ENCODE results near the gene TBX20.
"Not testable (repeated sequence)": the region's sequence is repeated elsewhere in the genome, so short reads cannot be mapped to it uniquely, and the experiment has no call there.

The TBX20 gene

DNA sequence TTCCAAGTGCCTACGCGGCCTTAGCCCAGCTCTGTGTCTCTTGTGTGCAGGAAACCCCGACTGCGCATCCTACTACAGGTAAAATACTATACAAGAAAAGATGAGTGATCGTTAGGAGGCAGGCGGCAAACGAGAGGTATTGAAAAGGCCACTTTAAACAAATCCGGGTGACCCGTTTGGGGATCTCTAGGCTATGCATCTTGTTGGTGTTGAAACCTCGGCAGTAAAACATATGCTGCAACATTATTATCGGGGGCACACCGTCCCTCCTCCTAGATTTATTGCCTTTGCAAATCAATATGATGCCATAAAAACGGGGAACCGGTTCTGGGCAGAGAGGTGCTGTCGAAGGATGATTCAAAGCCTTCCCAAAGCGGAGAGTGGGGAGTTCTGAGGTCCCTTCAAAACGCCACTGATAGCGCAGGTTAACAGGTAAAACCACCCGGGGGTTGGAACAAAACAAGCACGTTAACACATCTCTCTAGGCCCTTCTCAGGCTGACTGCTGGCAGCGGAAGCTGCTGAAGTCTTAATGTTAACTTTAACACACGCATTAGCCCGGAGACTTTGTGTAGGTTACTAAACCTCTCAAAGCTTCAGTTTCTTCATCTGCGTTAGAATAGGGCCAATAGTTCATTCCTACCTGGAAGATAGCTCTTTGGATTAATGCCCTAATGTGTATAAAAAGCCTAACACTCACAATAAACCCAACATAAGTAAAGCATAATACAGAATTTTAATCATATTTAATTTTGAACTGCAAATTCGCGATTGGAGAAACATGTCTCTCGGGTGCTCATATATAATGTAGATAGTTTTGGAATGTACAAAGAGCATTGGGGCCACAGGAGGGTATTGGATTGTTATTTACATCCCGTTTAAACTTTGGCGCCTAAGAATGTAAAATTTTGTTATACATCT, 2.6 kb upstream of the TBX20 start:
- DNase-seq (ENCODE audit: low spot score) = no peak

DNA sequence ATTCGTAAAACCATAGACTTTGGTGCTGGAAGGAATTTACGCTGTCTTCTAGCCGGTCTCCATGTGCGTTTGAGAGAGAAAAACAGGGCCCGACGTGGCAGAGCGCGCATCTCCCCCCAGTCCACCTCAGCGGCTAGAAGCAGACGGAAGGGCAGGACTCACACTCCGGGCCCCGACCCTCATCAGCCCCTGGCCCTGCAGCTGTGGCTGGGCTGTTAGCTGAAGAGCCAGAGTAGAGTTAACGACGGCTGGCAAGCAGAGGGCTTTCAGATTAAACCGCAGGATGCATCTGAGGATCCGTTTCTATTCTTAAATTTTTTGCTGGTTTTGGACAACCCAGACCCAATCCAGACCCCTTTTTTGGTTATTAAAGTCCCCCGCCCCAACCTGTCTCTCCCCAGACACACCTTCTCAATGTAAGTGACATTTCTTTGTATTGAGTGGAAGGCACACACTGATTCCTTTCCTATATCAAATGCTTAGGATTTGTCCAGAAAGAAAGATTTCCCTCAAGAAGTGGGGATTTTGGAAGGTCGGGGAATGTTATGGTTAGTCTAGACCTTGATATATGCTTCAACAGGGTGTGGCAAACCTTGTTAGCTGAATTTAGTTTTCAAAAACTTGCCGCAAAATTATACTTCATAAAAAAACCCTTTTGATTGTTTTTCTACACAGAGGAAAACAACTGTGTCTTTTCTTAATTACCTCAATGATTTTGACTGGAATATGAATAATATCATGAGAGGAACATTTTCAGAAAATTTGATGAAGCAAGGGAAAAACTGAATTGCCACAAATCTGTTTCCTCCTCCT, 1.7 kb upstream of the TBX20 start:
- no peak for DNase-seq (ENCODE audit: low spot score)

DNA sequence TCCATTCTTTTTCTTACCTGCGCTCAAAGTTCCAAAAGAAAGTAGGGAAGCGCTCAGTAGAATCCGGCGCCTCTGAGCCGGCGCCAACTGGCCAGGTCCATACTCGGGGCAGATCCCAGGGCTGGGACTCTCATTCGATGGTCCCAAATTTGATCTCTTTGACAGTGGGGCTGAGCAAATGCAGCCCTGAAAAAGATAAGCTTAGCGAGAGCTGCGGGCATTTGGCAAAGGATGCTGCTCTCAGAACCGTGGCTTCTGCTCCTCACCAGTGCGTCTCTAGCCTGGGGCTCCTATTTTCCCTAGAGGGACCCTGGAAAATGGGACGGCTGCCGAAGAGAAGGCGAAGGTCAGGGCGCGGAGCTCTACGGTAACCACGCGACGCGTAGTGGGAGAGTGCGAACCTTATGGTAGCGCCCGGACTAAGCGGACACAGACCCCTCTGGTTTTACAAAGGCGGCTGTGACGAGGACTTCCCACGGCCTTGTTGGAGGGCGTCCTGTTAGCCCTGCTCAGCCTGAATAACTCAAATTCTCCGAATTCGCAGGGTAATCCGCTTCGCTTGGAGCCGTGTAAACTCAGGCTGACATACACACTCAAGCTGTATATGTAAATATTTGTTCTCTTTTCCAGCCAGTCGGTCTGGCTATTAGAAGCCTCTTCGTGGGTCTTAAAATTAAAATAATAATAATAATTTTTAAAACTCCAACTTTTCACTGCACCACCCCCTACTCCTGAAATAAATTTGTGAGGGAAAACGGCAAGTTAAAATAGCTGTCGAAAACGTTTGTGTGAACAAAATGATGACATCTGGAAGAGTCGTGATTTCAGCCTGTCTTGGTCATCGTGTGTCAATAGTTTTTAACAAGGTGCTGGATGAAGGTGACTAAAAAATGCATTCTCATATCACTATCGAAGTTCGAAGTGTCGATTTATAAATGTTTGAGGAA, 869 bp upstream of the TBX20 start:
- DNase-seq (ENCODE audit: low spot score) = no peak

DNA sequence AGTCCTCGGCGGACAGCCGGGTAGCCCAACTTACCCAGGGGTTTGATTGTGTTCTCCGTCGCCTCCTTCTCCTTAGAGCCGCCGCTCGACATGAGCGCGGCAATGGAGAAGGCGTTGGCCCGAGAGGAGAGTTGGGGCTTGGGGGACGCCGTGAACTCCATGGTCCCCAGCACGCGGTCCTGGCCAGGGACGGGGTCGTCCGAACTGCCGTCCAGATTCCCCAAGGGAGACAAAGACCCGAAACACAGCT, 515 bp downstream of the TBX20 start:
- peak; percentile 28 for DNase-seq (ENCODE audit: low spot score)

DNA sequence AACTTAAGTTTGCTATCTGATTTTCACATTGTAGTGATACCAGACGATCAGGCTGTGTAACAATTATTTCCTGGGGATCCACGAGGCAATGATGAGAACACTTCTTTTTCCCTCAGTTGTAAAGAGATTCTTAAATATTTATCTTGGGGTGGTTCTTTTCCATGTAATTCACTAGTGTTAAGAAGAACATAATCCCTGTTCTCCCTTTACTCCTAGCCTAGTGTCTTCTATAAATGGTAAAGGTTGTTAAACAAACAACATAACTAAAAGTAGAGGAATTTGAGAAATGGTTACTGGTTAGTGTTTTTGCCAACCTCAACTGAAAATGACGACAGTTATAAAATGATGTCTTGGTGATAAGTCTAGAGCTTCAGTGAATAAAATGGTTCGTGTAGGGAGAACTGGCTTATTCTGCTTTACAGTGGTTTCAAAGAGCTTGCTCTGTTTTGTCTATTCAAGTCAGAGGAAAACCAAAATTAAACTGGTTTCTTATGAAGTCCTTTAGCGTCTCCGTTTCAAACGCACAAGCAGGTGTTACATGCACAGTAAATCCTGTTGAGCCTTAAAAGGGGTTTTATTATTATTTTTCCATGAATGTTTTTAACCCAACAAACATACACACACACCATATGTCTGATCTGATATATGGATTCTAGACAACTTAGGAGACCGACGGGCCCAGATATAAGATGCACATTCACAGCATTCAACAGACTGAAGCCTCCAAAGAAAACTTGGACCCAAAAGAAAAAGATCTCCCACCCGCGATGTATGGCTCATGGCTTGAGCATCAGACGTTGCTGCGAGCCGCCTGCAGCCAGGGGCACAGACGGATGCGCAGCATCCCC, 1.1 kb downstream of the TBX20 start:
- no peak for DNase-seq (ENCODE audit: low spot score)

DNA sequence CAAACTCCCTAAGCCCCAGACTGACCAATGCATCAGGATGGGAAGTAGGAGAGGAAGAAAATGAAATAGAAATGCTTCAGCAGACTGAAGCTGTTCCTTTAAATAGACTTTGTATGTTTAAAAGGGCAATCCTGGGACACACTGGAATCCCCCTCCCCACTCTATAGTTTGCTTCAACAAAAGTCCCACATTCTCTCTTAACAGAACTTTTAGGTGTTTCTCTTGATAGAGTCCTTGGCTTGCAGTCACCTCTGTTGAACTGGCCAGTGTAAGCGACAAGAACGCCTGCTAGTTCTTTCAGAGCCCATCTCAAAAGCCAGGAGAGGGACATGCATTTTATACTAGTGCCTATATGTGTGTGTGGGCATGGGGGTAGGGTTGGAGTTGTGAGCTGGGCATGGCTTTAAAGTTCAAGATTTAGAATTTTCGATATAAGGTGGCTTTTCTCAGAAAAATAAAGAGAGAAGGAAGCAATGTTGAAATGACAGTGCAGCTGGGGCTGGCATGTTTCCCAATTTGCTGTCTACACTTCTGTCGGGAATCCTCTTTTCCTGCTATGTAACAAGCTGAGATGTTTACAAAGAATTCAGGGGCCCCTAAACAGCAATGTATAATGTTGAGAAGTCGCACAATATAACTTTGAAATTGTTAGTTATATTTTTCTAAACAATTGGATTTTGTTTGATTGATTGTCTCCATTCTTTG, 2.1 kb downstream of the TBX20 start:
- peak; percentile 18 for DNase-seq (ENCODE audit: low spot score)

DNA sequence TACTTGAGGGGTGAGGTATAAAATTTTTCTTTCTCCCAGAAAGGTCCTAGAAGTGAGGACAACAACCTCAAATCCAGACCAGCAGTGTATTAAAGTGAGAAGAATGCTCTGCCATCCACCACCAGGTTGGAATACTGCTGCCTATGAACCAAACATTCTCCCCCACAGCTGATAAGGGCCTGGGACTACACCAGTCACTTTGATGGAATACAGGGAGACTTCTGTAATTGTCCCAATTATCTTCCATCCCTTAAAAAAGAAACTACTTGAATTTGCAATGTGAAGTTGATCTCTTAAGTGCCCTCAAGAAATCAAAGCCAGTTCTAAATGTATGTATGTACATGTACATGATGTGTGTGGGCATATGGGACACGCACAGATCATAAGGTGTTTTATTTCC, 3.0 kb downstream of the TBX20 start:
- peak; percentile 65 for DNase-seq (ENCODE audit: low spot score)

DNA sequence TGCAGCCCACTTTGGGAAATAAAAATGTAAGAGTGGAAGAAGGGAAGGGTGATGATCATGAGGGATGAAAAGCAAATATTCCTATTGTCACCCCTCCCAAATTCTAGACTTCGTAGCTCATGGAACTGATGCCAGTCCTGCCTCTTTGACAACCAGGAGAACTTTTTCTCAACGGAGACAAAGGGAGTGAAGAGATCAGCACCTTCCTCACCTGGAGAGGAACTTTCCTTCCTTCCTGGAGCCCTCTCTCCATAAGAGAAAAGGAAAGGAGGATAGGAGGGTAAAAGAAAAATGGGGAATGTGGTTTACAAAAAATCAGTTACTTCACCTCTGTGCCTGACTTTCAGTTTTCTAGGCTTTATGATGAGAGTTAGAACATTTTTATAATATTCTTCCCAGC, 3.4 kb downstream of the TBX20 start:
- DNase-seq (ENCODE audit: low spot score) = no peak

DNA sequence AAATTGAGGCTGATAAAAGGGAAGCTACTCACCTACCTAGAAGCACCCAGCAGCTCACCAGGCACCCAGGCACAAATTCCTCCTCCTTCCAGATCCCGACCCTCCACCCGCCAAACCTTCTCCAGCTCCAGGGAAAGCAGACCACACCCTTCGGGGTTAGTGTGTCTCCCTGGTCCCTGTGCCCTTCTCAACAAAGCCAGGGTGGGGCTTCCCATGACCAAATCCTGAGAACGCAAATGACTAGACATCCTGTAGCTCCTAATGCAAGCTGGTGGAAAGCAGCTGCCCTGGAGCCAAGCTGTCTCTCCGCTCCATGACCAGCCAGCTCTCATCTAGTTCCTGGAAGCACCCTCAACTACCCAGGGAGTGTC, 4.4 kb downstream of the TBX20 start:
- DNase-seq (ENCODE audit: low spot score) = peak; percentile 67

DNA sequence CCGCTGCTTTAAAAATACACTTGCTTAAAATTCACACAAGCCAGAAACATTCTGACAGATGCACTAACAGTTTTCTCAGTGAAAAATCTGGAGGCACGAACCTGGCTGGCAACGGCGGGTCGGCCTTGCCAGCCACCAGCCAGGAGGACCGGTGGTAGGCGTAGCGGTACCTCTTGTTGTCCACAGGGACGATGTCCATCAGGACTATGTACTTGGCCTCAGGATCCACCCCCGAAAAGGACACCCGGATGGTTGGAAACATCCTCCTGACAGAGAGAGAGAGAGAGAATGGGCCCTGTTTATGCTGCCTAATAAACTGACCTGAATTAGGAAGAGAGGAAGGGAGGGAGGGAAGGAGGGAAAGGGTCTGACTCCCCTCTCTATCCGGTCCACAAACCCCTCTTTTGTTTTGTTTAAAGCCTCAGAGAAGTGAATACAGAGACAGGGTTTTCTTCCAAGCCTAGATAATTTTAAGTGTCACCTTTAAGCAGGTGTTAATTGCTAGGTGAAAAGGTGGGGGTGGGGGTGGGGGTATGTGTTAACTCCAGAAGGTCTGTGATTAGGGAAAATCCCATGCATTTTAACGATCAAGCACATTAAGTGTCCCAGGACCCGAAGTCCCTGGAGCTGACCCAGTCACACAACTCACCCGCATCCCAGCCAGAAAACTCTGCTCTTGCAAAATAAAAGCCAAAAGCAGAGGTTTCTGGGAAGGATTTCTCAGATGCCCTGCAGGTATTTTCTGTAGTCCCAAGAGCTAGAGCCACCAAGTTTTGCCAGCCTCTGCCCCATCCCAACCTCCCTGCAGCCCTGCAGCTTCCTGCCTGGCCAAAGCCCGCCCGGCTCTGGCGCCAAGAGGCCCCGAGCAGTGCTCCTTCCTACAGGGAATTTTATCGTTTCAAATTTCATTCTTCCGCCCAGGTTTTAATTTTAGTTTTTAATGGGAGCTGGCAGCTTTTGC, 5.0 kb downstream of the TBX20 start:
- DNase-seq (ENCODE audit: low spot score) = peak; percentile 38

DNA sequence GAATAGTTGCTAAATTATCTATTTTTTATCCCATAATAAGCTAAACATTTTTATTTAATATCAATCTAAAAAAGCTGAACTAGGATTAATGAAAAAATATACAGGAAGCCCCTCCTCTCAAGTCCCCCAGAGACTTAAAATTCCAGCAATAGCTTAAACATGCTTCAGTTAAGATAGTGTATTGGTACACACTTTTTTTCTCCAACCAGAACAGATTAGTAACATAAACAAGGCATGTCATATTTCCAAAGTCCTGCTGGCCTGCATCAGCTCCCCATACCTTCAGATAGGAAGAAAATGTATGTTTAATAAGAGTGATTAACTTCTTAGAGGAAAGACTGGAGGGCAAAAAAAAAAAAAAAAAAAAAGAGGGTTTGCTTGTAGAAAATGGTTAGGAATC, 7.1 kb downstream of the TBX20 start:
- DNase-seq (ENCODE audit: low spot score) = no peak

DNA sequence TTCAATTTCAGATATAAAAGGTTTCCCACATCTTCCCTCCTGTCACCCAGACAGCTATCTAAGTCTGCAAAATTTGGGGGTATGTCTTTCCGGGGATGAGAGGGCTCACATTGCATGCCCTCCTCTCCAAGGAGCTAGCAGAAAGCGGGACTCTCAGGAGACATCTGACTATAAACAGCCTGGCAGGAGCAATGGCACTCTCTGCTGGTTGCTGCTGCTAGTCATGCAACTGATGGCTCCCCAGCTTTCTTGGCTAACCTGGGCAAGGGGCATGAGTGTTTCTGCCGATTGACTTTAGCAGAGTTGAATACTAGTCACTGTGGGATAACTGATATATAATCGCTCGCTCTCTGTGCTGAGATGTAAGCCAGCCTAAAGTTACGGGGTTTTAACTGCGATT, 12.0 kb downstream of the TBX20 start:
- no peak for DNase-seq (ENCODE audit: low spot score)

DNA sequence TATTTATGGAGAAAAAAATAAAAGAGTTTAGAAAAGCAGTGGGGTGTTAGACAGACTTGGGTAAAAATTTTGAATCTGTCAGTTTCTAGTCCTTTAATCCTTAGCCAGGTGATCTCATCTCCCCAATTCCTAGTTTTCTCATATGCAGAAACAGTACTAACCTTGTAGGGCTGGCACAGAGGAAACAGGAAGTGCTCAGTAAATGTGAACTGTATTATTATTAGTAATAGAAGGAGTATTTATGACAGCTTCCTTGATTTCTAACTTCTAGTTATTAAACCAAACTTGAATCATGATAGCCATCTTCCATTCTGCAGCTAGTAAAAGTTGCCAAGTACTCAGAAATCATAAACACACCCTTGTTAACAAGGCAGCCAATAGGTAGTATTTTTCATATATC, 12.5 kb downstream of the TBX20 start:
- no peak for DNase-seq (ENCODE audit: low spot score)

DNA sequence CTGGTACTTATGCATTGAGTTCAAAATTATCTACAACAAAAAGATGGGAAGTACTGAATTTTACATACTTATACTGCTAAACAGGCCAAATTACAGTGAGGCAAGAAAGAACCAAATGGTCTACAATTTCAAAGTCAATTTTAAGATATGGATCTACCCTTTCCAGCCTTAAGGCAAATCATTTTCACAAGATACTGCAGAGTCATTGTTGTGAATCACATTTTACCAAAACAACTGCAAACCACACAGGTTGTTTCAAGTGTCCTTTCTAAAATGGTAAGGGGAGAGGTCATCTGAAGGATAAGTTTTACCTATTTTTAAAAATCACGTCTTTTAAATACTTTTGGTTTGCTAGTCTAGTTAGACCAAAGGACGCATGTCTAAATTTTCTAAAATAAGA, 12.9 kb downstream of the TBX20 start:
- not testable (repeated sequence) for DNase-seq (ENCODE audit: low spot score)

DNA sequence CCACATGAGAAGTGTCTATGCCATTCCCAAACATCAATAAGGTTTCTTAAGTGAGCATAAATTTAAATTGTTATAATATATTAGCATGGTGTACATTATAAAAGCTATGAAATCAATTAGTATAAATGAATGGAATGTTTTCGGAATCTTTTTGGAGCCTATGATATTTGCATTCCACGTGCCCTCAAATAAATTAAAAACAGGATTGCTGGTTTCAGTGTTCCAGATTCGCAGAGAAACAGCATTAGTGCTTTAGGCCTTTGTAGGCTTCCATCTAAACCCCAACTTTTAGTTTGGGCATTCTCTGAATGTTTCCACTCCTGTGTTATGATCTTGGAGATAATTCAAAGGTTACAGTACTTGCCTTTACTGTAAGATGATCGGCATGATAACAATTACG, 15.4 kb downstream of the TBX20 start:
- DNase-seq (ENCODE audit: low spot score) = not testable (repeated sequence)

DNA sequence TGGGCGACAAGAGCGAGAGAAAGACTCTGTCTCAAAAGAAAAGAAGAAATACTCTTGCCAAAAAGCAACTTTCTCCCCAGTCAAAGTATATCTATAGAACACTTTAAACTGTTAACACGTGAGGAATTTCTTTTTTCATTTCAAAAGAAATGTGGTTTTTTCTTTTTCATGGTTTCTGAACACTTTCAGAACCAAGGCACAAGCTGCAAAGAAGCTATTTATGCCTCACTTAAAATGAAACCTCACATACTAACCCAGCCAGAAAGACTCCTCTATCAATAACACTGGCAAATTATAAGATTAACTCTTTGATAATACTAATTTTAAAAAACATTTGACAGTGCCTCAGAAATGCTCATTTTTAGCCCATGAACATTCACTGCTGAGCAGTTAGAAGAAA, 20.9 kb downstream of the TBX20 start:
- no peak for DNase-seq (ENCODE audit: low spot score)

DNA sequence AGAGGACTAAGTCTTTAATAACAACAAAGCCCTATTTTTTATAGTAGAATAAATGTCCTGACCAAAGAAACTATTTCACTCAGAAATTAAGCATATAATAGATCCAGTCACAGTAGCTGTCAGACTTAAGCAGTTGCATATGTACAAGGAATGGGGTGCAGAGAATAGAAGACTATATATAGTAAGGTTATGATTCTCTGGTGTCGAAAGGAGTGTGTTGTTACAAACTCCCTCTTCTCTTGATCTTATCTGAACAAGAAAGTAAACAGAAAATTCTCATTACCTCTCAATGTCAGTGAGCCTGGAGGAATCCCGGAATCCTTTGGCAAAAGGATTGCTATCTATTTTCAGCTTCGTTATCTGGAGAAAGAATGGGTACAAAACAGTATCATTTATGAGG, 22.7 kb downstream of the TBX20 start:
- DNase-seq (ENCODE audit: low spot score) = not testable (repeated sequence)

DNA sequence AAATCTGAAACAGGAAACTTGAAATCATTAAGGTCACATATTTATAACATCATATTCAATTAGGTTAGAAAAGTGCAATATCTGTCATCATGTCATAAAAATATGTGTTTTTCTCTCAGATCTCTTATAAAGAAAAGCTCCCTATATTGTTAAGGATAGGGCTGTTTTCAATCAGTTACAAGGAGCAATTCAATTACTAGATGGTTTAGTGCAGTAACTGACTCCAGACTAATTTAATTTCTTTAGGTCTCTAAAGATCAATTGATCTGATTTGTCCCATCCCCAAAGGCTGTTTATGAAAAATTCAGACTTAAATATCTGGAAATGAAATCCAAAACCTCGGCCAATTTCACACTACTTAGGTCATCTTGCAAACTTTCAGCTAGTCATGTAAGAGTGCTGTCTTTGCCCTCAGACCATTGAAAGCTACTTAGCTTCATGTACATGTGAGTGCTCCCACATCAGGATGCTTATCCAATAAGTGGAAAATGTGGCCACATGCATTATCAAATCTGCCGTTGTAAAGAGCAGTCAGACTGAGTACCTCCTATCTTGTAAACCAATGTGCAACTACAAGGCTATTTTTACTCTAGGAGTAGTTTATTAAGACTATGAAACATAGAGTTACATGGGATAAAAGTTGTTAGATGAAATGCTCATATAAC, 24.7 kb downstream of the TBX20 start:
- peak; percentile 90 for DNase-seq (ENCODE audit: low spot score)
